Measurements from ENCODE around the gene SART1.
"Not testable (repeated sequence)": the region's sequence is repeated elsewhere in the genome, so short reads cannot be mapped to it uniquely, and the experiment has no call there.

Gene SART1

DNA sequence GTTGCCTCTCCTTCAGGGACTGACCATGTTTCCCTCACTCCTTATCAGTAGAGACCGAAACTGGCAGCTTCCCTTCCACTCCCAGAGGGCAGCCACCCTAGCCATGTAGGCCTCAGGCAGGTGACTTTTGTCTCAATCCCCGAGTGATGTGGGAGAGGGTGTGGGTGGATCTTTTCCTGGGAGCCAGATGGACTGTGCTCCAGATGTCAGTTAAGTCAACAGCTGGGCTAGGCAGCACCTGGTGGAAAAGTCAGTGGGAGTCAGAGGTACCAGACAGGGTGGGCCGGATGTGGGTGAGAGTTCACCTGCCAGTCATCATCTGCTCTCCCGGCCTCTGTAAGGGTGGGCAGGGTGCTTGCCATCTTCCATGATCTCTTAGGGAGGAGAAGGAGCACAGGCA, 42.7 kb downstream of the SART1 start:
- Histone ChIP-seq H3K9me3 (ENCODE audit: low read length) (no peaks in the 10 kb centered on the region), H3K27me3 (ENCODE audit: control insufficient read depth in 1 of 2, insufficient read depth in 2 of 2, low read length in 2 of 2) (no peaks in the 10 kb centered on the region), H3K4me3 (ENCODE audit: low read depth in 1 of 2, low read length in 2 of 2) (no peak overlapping the region), H3K27ac (ENCODE audit: low read depth, low read length) (no peak overlapping the region), H3K36me3 (ENCODE audit: insufficient read depth, low read length) (peaks cover 28% of the 10 kb centered on the region), H3K9ac (ENCODE audit: low read length) (no peak overlapping the region), H3K4me1 (ENCODE audit: insufficient read depth, low read length) (peaks cover 16% of the 10 kb centered on the region)

DNA sequence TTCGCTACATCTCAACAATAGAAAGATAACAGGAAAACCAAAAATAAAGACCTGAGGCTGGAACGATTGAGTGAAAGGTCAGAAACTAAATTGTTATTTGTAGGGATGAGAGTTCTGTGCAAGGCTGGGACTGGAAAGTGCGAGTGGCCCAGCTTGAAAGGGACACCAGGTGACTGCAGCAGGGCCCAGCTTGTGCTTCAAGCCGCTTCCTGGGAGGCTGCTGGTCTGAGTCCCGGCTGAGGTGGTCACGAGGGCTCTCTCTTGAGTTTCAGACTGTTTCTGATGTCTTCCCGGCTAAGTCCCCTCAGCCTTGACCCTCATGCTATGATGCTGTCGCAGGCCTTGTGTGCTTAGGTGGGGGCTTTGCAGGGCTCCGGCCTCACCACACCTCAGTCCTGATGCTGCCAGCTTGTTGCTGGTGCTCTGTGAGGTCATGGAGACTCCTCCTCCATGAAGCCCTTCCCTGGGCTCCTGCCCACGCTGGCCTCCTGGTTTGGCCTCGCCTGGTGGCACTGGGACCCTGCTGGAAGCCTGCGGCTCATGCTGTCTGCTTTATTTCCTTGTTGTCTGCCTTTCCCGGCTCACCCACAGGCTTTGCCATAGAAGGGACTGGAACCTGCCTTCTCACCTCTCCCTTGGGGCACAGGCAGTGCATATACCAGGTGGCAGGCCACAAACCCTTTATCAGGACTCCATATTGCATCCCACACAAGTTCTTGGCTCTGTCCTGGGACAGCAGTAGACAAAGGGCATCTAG, 44.8 kb downstream of the SART1 start:
- Histone ChIP-seq H3K9ac (ENCODE audit: low read length) (no peak overlapping the region), H3K27me3 (ENCODE audit: control insufficient read depth in 1 of 2, insufficient read depth in 2 of 2, low read length in 2 of 2) (no peaks in the 10 kb centered on the region), H3K4me3 (ENCODE audit: low read depth in 1 of 2, low read length in 2 of 2) (no peak overlapping the region), H3K27ac (ENCODE audit: low read depth, low read length) (no peak overlapping the region), H3K9me3 (ENCODE audit: low read length) (no peaks in the 10 kb centered on the region), H3K36me3 (ENCODE audit: insufficient read depth, low read length) (peaks cover 15% of the 10 kb centered on the region), H3K4me1 (ENCODE audit: insufficient read depth, low read length) (peaks cover 8% of the 10 kb centered on the region)

DNA sequence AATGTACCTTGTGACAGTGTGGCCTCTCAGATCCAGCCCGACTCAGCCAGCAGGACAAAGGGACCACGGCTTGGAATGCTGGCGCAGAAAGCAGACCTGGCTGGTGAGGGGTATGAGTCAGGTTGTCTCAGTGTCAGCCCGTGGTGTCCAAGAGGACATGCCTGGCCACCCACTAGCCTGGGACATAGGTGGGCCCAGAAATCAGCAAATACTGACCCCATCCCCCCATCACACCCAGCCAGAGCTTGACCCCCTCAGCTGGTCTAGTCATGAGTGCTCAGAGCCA, 45.3 kb downstream of the SART1 start:
- Histone ChIP-seq H3K4me3 (ENCODE audit: low read depth in 1 of 2, low read length in 2 of 2) (no peak overlapping the region), H3K4me1 (ENCODE audit: insufficient read depth, low read length) (peaks cover 12% of the 10 kb centered on the region), H3K27ac (ENCODE audit: low read depth, low read length) (no peak overlapping the region), H3K9ac (ENCODE audit: low read length) (no peak overlapping the region), H3K36me3 (ENCODE audit: insufficient read depth, low read length) (peaks cover 15% of the 10 kb centered on the region), H3K27me3 (ENCODE audit: control insufficient read depth in 1 of 2, insufficient read depth in 2 of 2, low read length in 2 of 2) (peaks cover 0 to 4% of the 10 kb centered on the region in 2 donors), H3K9me3 (ENCODE audit: low read length) (no peaks in the 10 kb centered on the region)

DNA sequence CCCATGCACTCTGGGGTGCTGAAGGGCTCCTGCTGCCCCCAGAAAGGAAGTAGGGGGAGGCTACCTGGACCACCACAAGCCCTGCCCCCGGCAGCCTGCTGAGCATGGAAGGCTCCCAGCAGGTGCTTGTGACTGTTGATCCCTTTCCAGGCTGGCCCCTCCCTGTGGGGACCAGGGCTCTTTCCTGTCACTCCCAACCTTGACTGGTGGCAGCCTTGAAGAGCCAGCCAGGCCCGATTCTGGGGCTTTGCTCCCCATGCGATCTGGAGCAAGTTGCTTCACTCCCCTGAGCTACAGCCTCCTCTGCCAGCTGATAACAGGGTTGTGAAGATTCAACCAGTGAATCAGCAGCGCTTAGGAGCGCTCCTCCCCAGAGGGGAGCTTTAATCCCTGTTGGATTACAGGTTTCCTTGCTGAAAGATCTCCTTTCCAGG, 45.7 kb downstream of the SART1 start:
- Histone ChIP-seq H3K4me1 (ENCODE audit: insufficient read depth, low read length) (peaks cover 12% of the 10 kb centered on the region), H3K36me3 (ENCODE audit: insufficient read depth, low read length) (peaks cover 15% of the 10 kb centered on the region), H3K4me3 (ENCODE audit: low read depth in 1 of 2, low read length in 2 of 2) (no peak overlapping the region), H3K27ac (ENCODE audit: low read depth, low read length) (no peak overlapping the region), H3K9ac (ENCODE audit: low read length) (no peak overlapping the region), H3K9me3 (ENCODE audit: low read length) (no peaks in the 10 kb centered on the region), H3K27me3 (ENCODE audit: control insufficient read depth in 1 of 2, insufficient read depth in 2 of 2, low read length in 2 of 2) (peaks cover 0 to 8% of the 10 kb centered on the region in 2 donors)

DNA sequence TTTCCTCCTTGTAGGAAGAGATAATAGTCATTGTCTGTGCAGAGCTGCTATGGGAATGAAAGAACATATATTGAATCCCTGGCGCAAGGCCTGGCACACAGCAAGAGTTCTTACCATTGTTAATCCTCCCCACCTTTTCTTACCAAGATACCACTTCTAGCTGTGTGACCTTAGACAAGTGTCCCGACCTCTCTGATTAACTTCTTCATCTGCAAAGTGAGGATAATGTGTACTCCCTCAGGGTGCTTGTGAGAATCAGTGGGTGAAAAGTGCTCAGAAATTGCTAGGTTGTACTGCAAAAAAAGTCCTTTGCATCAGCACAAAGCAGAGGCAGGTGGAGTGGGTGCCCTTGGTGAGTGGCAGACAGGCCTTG, 46.5 kb downstream of the SART1 start:
- peaks cover 15% of the 10 kb centered on the region for H3K36me3 ChIP-seq (ENCODE audit: insufficient read depth, low read length)
- no peak overlapping the region for H3K27ac ChIP-seq (ENCODE audit: low read depth, low read length)
- H3K9me3 ChIP-seq (ENCODE audit: low read length), result no peaks in the 10 kb centered on the region
- peaks cover 5 to 10% of the 10 kb centered on the region in 2 donors for H3K27me3 ChIP-seq (ENCODE audit: control insufficient read depth in 1 of 2, insufficient read depth in 2 of 2, low read length in 2 of 2)
- no peak overlapping the region for H3K9ac ChIP-seq (ENCODE audit: low read length)
- H3K4me3 ChIP-seq (ENCODE audit: low read depth in 1 of 2, low read length in 2 of 2), result no peak overlapping the region
- peaks cover 9% of the 10 kb centered on the region for H3K4me1 ChIP-seq (ENCODE audit: insufficient read depth, low read length)

GRCh38 chr11:66008468-66009101, 47.1 kb downstream of the SART1 start:
- peaks cover 10 to 14% of the 10 kb centered on the region in 2 donors for H3K27me3 ChIP-seq (ENCODE audit: control insufficient read depth in 1 of 2, insufficient read depth in 2 of 2, low read length in 2 of 2)
- H3K36me3 ChIP-seq (ENCODE audit: insufficient read depth, low read length), result peaks cover 14% of the 10 kb centered on the region
- no peak overlapping the region for H3K4me3 ChIP-seq (ENCODE audit: low read depth in 1 of 2, low read length in 2 of 2)
- no peak overlapping the region for H3K27ac ChIP-seq (ENCODE audit: low read depth, low read length)
- H3K4me1 ChIP-seq (ENCODE audit: insufficient read depth, low read length), result peaks cover 4% of the 10 kb centered on the region
- no peak overlapping the region for H3K9ac ChIP-seq (ENCODE audit: low read length)
- no peaks in the 10 kb centered on the region for H3K9me3 ChIP-seq (ENCODE audit: low read length)

GRCh38 chr11:66010036-66010435, 48.5 kb downstream of the SART1 start:
- H3K27ac ChIP-seq (ENCODE audit: low read depth, low read length); H3K4me3 ChIP-seq (ENCODE audit: low read depth in 1 of 2, low read length in 2 of 2); H3K36me3 ChIP-seq (ENCODE audit: insufficient read depth, low read length); H3K4me1 ChIP-seq (ENCODE audit: insufficient read depth, low read length); H3K9me3 ChIP-seq (ENCODE audit: low read length); H3K9ac ChIP-seq (ENCODE audit: low read length): not testable (repeated sequence)
- H3K27me3 ChIP-seq (ENCODE audit: control insufficient read depth in 1 of 2, insufficient read depth in 2 of 2, low read length in 2 of 2), result peaks cover 11 to 19% of the 10 kb centered on the region in 2 donors

GRCh38 chr11:66011239-66011784, 49.8 kb downstream of the SART1 start:
- Histone ChIP-seq H3K4me1 (ENCODE audit: insufficient read depth, low read length) (peaks cover 4% of the 10 kb centered on the region), H3K27ac (ENCODE audit: low read depth, low read length) (no peak overlapping the region), H3K4me3 (ENCODE audit: low read depth in 1 of 2, low read length in 2 of 2) (peak overlapping the region in 1 of 2 donors; percentile 42), H3K36me3 (ENCODE audit: insufficient read depth, low read length) (no peaks in the 10 kb centered on the region), H3K27me3 (ENCODE audit: control insufficient read depth in 1 of 2, insufficient read depth in 2 of 2, low read length in 2 of 2) (peaks cover 11 to 19% of the 10 kb centered on the region in 2 donors), H3K9ac (ENCODE audit: low read length) (no peak overlapping the region), H3K9me3 (ENCODE audit: low read length) (no peaks in the 10 kb centered on the region)

DNA sequence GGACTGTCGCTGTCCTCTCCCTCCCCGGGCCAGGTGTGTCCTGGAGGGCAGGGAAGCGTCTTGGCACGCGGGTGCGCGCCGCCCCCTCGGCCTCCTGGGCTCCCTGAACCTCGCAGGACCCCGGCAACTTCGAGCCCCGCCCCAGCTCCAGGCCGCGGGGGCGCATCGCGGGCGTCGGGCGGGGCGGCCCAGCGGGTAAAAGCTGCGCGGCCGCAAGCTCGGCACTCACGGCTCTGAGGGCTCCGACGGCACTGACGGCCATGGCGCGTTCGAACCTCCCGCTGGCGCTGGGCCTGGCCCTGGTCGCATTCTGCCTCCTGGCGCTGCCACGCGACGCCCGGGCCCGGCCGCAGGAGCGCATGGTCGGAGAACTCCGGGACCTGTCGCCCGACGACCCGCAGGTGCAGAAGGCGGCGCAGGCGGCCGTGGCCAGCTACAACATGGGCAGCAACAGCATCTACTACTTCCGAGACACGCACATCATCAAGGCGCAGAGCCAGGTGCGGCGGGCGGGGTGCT, 50.3 kb downstream of the SART1 start, which contains the start of gene CST6:
CST6 (plus strand) TSS at position 224 of the 519 bp plus-strand sequence; CDS start at position 261, 37 bp downstream.
- peaks cover 11 to 19% of the 10 kb centered on the region in 2 donors for H3K27me3 ChIP-seq (ENCODE audit: control insufficient read depth in 1 of 2, insufficient read depth in 2 of 2, low read length in 2 of 2)
- H3K27ac ChIP-seq (ENCODE audit: low read depth, low read length), result no peak within 1 kb of the TSS
- H3K9ac ChIP-seq (ENCODE audit: low read length), result no peak within 1 kb of the TSS
- no peaks in the 10 kb centered on the region for H3K9me3 ChIP-seq (ENCODE audit: low read length)
- no peaks in the 10 kb centered on the region for H3K36me3 ChIP-seq (ENCODE audit: insufficient read depth, low read length)
- H3K4me1 ChIP-seq (ENCODE audit: insufficient read depth, low read length), result peaks cover 4% of the 10 kb centered on the region
- H3K4me3 ChIP-seq (ENCODE audit: low read depth in 1 of 2, low read length in 2 of 2), result peak within 1 kb of the TSS in 1 of 2 donors; percentile 42

- peaks cover 4% of the 10 kb centered on the region for H3K4me1 ChIP-seq (ENCODE audit: insufficient read depth, low read length)
- no peaks in the 10 kb centered on the region for H3K9me3 ChIP-seq (ENCODE audit: low read length)
- H3K9ac ChIP-seq (ENCODE audit: low read length), result no peak overlapping the region
- H3K27ac ChIP-seq (ENCODE audit: low read depth, low read length), result no peak overlapping the region
- H3K36me3 ChIP-seq (ENCODE audit: insufficient read depth, low read length), result no peaks in the 10 kb centered on the region
- peaks cover 11 to 19% of the 10 kb centered on the region in 2 donors for H3K27me3 ChIP-seq (ENCODE audit: control insufficient read depth in 1 of 2, insufficient read depth in 2 of 2, low read length in 2 of 2)
- H3K4me3 ChIP-seq (ENCODE audit: low read depth in 1 of 2, low read length in 2 of 2), result peak overlapping the region in 1 of 2 donors; percentile 42
These were observed 50.9 kb downstream of the SART1 start for GRCh38 chr11:66012371-66012945.

GRCh38 chr11:66012946-66013761, 51.6 kb downstream of the SART1 start:
- H3K27me3 ChIP-seq (ENCODE audit: control insufficient read depth in 1 of 2, insufficient read depth in 2 of 2, low read length in 2 of 2), result peaks cover 11 to 19% of the 10 kb centered on the region in 2 donors
- H3K4me1 ChIP-seq (ENCODE audit: insufficient read depth, low read length), result peaks cover 4% of the 10 kb centered on the region

More at GRCh38 chr11:66012946-66013761, 51.6 kb downstream of the SART1 start:
- Histone ChIP-seq H3K9ac (ENCODE audit: low read length) (no peak overlapping the region), H3K4me3 (ENCODE audit: low read depth in 1 of 2, low read length in 2 of 2) (no peak overlapping the region), H3K9me3 (ENCODE audit: low read length) (no peaks in the 10 kb centered on the region), H3K27ac (ENCODE audit: low read depth, low read length) (no peak overlapping the region), H3K36me3 (ENCODE audit: insufficient read depth, low read length) (no peaks in the 10 kb centered on the region)

All from muscle layer of colon (tissue), 2 donors.